ENCODE results near the gene INPP5B. TPM values are rescaled to one million over a fixed set of nuclear protein-coding genes. Genes with fewer than 3 reads are reported as not detected.

Gene INPP5B
- total and polyA plus RNA-seq, 2 of the 13 experiments (the other 11 are each of a cell fraction or from before 2014, with no cell fraction given): 9.0 to 9.8 TPM

DNA sequence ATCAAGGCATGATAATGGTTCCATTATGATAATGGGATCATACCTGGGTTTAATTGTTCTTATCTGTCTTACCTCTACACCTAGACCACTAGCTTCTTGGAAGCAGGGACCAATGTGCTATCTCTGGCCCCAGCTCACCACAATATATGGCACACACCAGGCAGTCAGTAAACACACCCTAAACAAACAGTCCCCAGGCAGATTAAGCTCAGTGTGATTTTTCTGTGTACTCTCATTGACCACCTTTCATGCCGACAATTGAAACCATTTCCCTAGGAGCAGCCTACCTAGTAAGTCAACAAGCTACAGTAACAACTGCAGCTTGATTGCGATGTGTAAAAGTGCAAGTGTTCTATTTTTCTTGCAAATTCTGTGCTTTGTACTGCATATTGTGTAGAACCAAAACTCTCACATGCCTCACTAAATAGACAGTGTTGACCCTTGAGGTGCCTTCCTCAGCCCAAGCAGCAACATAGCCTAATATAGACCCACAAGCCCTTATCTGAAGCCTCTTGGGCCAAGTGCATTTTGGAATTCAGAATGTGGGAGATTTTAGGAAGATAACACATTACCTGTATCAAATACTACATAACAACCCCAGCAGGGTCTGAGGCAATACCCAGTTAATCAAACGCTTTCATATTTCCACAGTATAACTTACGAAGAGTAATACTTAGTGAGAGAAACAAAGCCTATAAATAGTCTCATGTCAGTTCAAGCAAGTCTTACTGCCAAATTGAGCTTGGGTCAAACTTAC, 32.0 kb downstream of the INPP5B start:
- Histone ChIP-seq H3K27ac (ENCODE audit: extremely low read length, insufficient read depth, low read length) (peak overlapping the region; percentile 20), H3K4me1 (ENCODE audit: insufficient read depth, low read length) (peaks cover 20% of the 10 kb centered on the region), H3K27me3 (ENCODE audit: control insufficient read depth in 1 of 2, insufficient read depth in 2 of 2, low read length in 2 of 2) (no peaks in the 10 kb centered on the region), H3K9ac (ENCODE audit: insufficient read depth, low read depth, low read length) (no peak overlapping the region), H2AFZ (ENCODE audit: low read length) (no peak overlapping the region), H3K9me3 (ENCODE audit: low read length) (no peaks in the 10 kb centered on the region; the same call in 1 of the 2 replicates), H3K4me3 (replicated peaks in 1 of 3; ENCODE audit: insufficient read depth in 1 of 3, low read depth in 2 of 3, low read length in 3 of 3) (no peak overlapping the region), H3K36me3 (replicated peaks in 1 of 2; ENCODE audit: control insufficient read depth in 1 of 2, insufficient read depth in 2 of 2, low read length in 2 of 2) (no peaks in the 10 kb centered on the region; a peak in 1 of 5 replicates), H4K20me1 (ENCODE audit: insufficient read depth, low read length) (no peaks in the 10 kb centered on the region), H3K79me2 (ENCODE audit: insufficient read depth, low read length) (no peaks in the 10 kb centered on the region), H3K4me2 (ENCODE audit: low read depth, low read length) (peak overlapping the region; percentile 60)
- ChIA-PET POLR2A (interaction anchor here (0.7 to 1.5 kb wide), 3 partner anchors 17 to 98 kb away, joined by 3 to 4 read pairs (median 3); no protein-coding TSS in a partner anchor), CTCF (ENCODE audit: low intra/inter-chr PET ratio, low total read pairs) (no interaction called here)
- intact Hi-C loops (cut with micrococcal nuclease; ENCODE audit: unreplicated experiment) (no loop called here), in situ Hi-C loops (cut with HindIII; ENCODE audit: extremely low pct_ligation_motif_present, low pct_unique_long_range_greater_than_20kb) (no loop called here)
- ATAC-seq (peak; percentile 95), DNase-seq (ENCODE audit: low spot score) (peak; percentile 68), FAIRE-seq (peak; percentile 4)
- 45% methylated on average over 4 of the region's 4 CpGs for WGBS (ENCODE audit: low lambda C conversion rate)
- BruUV-seq (replicated peaks): no TSS peak
- TF ChIP-seq, protein P1, sequence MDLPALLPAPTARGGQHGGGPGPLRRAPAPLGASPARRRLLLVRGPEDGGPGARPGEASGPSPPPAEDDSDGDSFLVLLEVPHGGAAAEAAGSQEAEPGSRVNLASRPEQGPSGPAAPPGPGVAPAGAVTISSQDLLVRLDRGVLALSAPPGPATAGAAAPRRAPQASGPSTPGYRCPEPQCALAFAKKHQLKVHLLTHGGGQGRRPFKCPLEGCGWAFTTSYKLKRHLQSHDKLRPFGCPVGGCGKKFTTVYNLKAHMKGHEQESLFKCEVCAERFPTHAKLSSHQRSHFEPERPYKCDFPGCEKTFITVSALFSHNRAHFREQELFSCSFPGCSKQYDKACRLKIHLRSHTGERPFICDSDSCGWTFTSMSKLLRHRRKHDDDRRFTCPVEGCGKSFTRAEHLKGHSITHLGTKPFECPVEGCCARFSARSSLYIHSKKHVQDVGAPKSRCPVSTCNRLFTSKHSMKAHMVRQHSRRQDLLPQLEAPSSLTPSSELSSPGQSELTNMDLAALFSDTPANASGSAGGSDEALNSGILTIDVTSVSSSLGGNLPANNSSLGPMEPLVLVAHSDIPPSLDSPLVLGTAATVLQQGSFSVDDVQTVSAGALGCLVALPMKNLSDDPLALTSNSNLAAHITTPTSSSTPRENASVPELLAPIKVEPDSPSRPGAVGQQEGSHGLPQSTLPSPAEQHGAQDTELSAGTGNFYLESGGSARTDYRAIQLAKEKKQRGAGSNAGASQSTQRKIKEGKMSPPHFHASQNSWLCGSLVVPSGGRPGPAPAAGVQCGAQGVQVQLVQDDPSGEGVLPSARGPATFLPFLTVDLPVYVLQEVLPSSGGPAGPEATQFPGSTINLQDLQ (CRISPR knock-in tag; IDR thresholded peaks at IDR 0.05): no peak
- TF ChIP-seq MBD4 (IDR thresholded peaks at IDR 0.05; ENCODE audit: borderline replicate concordance, low read length) (no peak), SUZ12 (IDR thresholded peaks at IDR 0.05; ENCODE audit: low read depth, low read length) (no peak), EED (CRISPR knock-in tag; IDR thresholded peaks at IDR 0.05) (no peak), ZBTB3 (CRISPR knock-in tag; IDR thresholded peaks at IDR 0.05; ENCODE audit: borderline replicate concordance, low read depth) (no peak), PAXIP1 (CRISPR knock-in tag; conservative IDR thresholded peaks at IDR 0.05) (peak; percentile 44), SP4 (CRISPR knock-in tag; IDR thresholded peaks at IDR 0.05) (no peak), RORA (CRISPR knock-in tag; IDR thresholded peaks at IDR 0.05) (no peak), KLF16 (CRISPR knock-in tag; IDR thresholded peaks at IDR 0.05) (no peak), TBX3 (IDR thresholded peaks at IDR 0.05; ENCODE audit: borderline replicate concordance) (peak; percentile 60; the same call in 1 of the 2 replicates)
- TF ChIP-seq, protein P2, sequence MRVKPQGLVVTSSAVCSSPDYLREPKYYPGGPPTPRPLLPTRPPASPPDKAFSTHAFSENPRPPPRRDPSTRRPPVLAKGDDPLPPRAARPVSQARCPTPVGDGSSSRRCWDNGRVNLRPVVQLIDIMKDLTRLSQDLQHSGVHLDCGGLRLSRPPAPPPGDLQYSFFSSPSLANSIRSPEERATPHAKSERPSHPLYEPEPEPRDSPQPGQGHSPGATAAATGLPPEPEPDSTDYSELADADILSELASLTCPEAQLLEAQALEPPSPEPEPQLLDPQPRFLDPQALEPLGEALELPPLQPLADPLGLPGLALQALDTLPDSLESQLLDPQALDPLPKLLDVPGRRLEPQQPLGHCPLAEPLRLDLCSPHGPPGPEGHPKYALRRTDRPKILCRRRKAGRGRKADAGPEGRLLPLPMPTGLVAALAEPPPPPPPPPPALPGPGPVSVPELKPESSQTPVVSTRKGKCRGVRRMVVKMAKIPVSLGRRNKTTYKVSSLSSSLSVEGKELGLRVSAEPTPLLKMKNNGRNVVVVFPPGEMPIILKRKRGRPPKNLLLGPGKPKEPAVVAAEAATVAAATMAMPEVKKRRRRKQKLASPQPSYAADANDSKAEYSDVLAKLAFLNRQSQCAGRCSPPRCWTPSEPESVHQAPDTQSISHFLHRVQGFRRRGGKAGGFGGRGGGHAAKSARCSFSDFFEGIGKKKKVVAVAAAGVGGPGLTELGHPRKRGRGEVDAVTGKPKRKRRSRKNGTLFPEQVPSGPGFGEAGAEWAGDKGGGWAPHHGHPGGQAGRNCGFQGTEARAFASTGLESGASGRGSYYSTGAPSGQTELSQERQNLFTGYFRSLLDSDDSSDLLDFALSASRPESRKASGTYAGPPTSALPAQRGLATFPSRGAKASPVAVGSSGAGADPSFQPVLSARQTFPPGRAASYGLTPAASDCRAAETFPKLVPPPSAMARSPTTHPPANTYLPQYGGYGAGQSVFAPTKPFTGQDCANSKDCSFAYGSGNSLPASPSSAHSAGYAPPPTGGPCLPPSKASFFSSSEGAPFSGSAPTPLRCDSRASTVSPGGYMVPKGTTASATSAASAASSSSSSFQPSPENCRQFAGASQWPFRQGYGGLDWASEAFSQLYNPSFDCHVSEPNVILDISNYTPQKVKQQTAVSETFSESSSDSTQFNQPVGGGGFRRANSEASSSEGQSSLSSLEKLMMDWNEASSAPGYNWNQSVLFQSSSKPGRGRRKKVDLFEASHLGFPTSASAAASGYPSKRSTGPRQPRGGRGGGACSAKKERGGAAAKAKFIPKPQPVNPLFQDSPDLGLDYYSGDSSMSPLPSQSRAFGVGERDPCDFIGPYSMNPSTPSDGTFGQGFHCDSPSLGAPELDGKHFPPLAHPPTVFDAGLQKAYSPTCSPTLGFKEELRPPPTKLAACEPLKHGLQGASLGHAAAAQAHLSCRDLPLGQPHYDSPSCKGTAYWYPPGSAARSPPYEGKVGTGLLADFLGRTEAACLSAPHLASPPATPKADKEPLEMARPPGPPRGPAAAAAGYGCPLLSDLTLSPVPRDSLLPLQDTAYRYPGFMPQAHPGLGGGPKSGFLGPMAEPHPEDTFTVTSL (CRISPR knock-in tag; IDR thresholded peaks at IDR 0.05; ENCODE audit: borderline replicate concordance): 0 out of 2 replicates have a peak, but pooled peaks have one; percentile 34
